Hepatocyte (in vitro differentiated cells): ENCODE data around the gene KDM3A.

Source experiments
- CTCF ChIP-seq: fragments of 200-600 bp; sonication (generic); IDR thresholded peaks from 2 replicates; pipeline ENCODE4 v1.5.1; 2016; ENCODE audit warnings: antibody characterized with exemption, mild to moderate bottlenecking; ENCODE audit not compliant: poor library complexity
- EZH2 ChIP-seq: fragments of 200-600 bp; sonication (generic); IDR thresholded peaks from 2 replicates; pipeline ENCODE4 v1.6.1; 2016; ENCODE audit warnings: antibody characterized with exemption, mild to moderate bottlenecking, borderline replicate concordance

- TF ChIP-seq CTCF (no peak), EZH2 (no peak)
Measured at GRCh38 chr2:86513948-86514660, 72.9 kb downstream of the KDM3A start.
